ENCODE results near the gene PPIL6. TPM values are rescaled to one million over a fixed set of nuclear protein-coding genes. Genes with fewer than 3 reads are reported as not detected.

Gene PPIL6
- polyA plus RNA-seq, 3 donors = 0.09 to 0.28 (median 0.14) TPM

GRCh38 chr6:109363753-109364152, 76.7 kb downstream of the PPIL6 start:
- Mint-ChIP-seq H3K27ac (peak overlapping the region in 1 of 7 donors; percentile 0), H3K27me3 (ENCODE audit: low read depth in 3 of 3) (no peaks in the 10 kb centered on the region), H3K36me3 (peaks cover 76 to 88% of the 10 kb centered on the region in 2 donors), H3K4me3 (no peak overlapping the region), H3K9me3 (peaks cover 0 to 8% (median 3%) of the 10 kb centered on the region in 7 donors), H3K4me1 (peaks cover 5% of the 10 kb centered on the region)
- Histone ChIP-seq H3K9me3 (replicated peaks in 1 of 2; ENCODE audit: control insufficient read depth in 1 of 2, insufficient read depth in 1 of 2, low read length in 2 of 2) (no peaks in the 10 kb centered on the region), H3K4me3 (replicated peaks in 1 of 3; ENCODE audit: low read depth in 2 of 3, low read length in 3 of 3) (no peak overlapping the region), H4K20me1 (ENCODE audit: insufficient read depth, low read length) (peaks cover 93% of the 10 kb centered on the region), H3K36me3 (replicated peaks in 1 of 2; ENCODE audit: control insufficient read depth in 1 of 2, insufficient read depth in 2 of 2, low read length in 2 of 2) (peaks cover 61 to 93% of the 10 kb centered on the region in 2 donors), H3K27me3 (ENCODE audit: control insufficient read depth in 2 of 2, insufficient read depth in 2 of 2, low read length in 2 of 2) (no peaks in the 10 kb centered on the region), H3K9ac (ENCODE audit: insufficient read depth, low read length, poor library complexity, severe bottlenecking) (no peak overlapping the region), H3K27ac (ENCODE audit: low read depth in 1 of 2, low read length in 2 of 2) (no peak overlapping the region), H3K79me2 (ENCODE audit: insufficient read depth, low read length) (peaks cover 57% of the 10 kb centered on the region), H3K4me1 (ENCODE audit: control insufficient read depth in 1 of 2, insufficient read depth in 2 of 2, low read length in 2 of 2) (no peaks in the 10 kb centered on the region), H2AFZ (ENCODE audit: insufficient read depth, low read depth, low read length, poor library complexity, severe bottlenecking) (no peak overlapping the region), H3K4me2 (replicated peaks; ENCODE audit: extremely low read depth, low read length, poor library complexity, severe bottlenecking) (no peak overlapping the region)
- TF ChIP-seq CTCF (IDR thresholded peaks at IDR 0.05) = no peak
- WGBS (ENCODE audit: insufficient coverage) = no CpG with 5 or more reads among the region's 2 CpGs
- intact Hi-C loops (cut with micrococcal nuclease) = no loop called here
- DNase-seq = no peak

DNA sequence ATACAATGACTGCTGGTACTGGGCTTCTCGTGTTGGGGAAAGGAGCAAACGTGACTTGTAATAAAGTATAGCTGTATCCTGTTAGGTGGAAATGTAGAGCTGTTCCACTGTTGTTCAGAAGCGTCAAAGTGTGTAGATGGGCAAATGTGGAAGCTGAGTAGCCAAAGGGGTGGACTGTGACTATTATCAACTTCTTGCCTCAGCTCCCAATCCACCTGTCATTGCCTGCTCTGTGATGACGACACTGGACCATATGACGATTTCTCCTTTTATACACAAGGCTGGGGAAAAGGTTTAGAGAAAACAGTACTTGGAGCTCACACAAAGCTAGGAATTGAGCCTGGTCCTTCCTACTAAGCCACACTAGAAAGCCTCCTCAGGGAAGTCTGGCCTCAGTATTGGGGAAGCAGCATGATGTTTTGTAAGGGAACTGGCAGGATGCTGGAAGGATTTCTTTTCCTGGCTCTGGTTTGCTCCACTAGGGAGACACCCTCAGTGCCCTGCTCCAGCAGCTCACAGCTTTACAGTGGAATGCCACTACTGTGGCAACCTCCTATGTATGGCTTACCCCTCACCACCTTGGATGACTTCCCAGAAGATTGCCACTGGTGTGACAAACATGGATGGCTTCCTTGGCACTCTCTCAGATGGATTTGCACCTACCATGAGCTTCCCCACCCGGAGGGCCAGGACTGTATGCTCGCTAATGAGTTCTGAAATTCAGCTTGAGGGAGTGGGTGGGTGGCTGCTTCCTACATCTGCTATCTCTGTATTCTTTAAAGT, 78.1 kb downstream of the PPIL6 start:
- no peak overlapping the region for H3K4me3 Mint-ChIP-seq
- 95% methylated on average over 4 of the region's 7 CpGs for WGBS (ENCODE audit: insufficient coverage)
- peaks cover 50 to 93% of the 10 kb centered on the region in 2 donors for H3K36me3 ChIP-seq (replicated peaks in 1 of 2; ENCODE audit: control insufficient read depth in 1 of 2, insufficient read depth in 2 of 2, low read length in 2 of 2)

More for the DNA sequence above, 78.1 kb downstream of the PPIL6 start:
- Mint-ChIP-seq H3K9me3 (peaks cover 0 to 8% (median 3%) of the 10 kb centered on the region in 7 donors), H3K27me3 (ENCODE audit: low read depth in 3 of 3) (no peaks in the 10 kb centered on the region), H3K4me1 (peaks cover 5% of the 10 kb centered on the region), H3K36me3 (peaks cover 79 to 87% of the 10 kb centered on the region in 2 donors), H3K27ac (peak overlapping the region in 5 of 7 donors; percentile 18 to 67 (median 53))
- peaks cover 43% of the 10 kb centered on the region for H3K79me2 ChIP-seq (ENCODE audit: insufficient read depth, low read length)
- no peak for DNase-seq
- peak overlapping the region in 1 of 2 donors; percentile 32 for H3K27ac ChIP-seq (ENCODE audit: low read depth in 1 of 2, low read length in 2 of 2)
- H3K4me1 ChIP-seq (ENCODE audit: control insufficient read depth in 1 of 2, insufficient read depth in 2 of 2, low read length in 2 of 2) = no peaks in the 10 kb centered on the region
- no peak overlapping the region for H3K4me2 ChIP-seq (replicated peaks; ENCODE audit: extremely low read depth, low read length, poor library complexity, severe bottlenecking)
- H4K20me1 ChIP-seq (ENCODE audit: insufficient read depth, low read length) = peaks cover 78% of the 10 kb centered on the region
- intact Hi-C loops (cut with micrococcal nuclease) = no loop called here
- no peak for TF ChIP-seq CTCF (IDR thresholded peaks at IDR 0.05)
- no peak overlapping the region for H3K9ac ChIP-seq (ENCODE audit: insufficient read depth, low read length, poor library complexity, severe bottlenecking)
- H2AFZ ChIP-seq (ENCODE audit: insufficient read depth, low read depth, low read length, poor library complexity, severe bottlenecking) = no peak overlapping the region
- no peaks in the 10 kb centered on the region for H3K27me3 ChIP-seq (ENCODE audit: control insufficient read depth in 2 of 2, insufficient read depth in 2 of 2, low read length in 2 of 2)
- no peak overlapping the region for H3K4me3 ChIP-seq (replicated peaks in 1 of 3; ENCODE audit: low read depth in 2 of 3, low read length in 3 of 3)
- no peaks in the 10 kb centered on the region for H3K9me3 ChIP-seq (replicated peaks in 1 of 2; ENCODE audit: control insufficient read depth in 1 of 2, insufficient read depth in 1 of 2, low read length in 2 of 2)
